Mesodermal cell (in vitro differentiated cells): ENCODE data around the gene DNAJB1.

ENCODE experiments used
- H3K27ac ChIP-seq: 2 replicates; pipeline ENCODE4 v1.7.0; 2013; ENCODE audit warnings: mild to moderate bottlenecking, low read depth, low read length, moderate library complexity; ENCODE audit not compliant: severe bottlenecking
- H3K36me3 ChIP-seq: 2 replicates; pipeline ENCODE4 v1.7.1; 2013; ENCODE audit warnings: mild to moderate bottlenecking, low read length, moderate library complexity; ENCODE audit not compliant: control insufficient read depth, insufficient read depth
- H3K4me1 ChIP-seq: one replicate; pipeline ENCODE4 v1.7.1; 2013; ENCODE audit warnings: mild to moderate bottlenecking, low read length; ENCODE audit not compliant: insufficient read depth, control insufficient read depth, poor library complexity, severe bottlenecking
- H3K4me3 ChIP-seq: 2 replicates; pipeline ENCODE4 v1.7.0; 2013; ENCODE audit warnings: low read length, control low read depth, mild to moderate bottlenecking; ENCODE audit not compliant: insufficient read depth, poor library complexity, severe bottlenecking; ENCODE audit errors: extremely low read depth
- H3K9me3 ChIP-seq: 2 replicates; pipeline ENCODE4 v1.7.1; 2013; ENCODE audit warnings: mild to moderate bottlenecking, low read length, moderate library complexity; ENCODE audit not compliant: control insufficient read depth
- WGBS, 2 experiments: methylation state at CpG; one replicate each; pipeline ENCODE4 v1.1.5; 2013; ENCODE audit warnings: missing lambda C conversion rate in 2 of 2; ENCODE audit not compliant: insufficient coverage in 2 of 2; 5-methylcytosine and 5-hydroxymethylcytosine counted together

Gene DNAJB1

GRCh38 chr19:14494910-14495671 lies 23.1 kb downstream of the DNAJB1 start:
- Histone ChIP-seq H3K27ac (peak overlapping the region; percentile 64), H3K4me3 (peak overlapping the region; percentile 80), H3K36me3 (peaks cover 21% of the 10 kb centered on the region), H3K9me3 (no peaks in the 10 kb centered on the region), H3K4me1 (peaks cover 7% of the 10 kb centered on the region)
- WGBS, 2 experiments: 40 to 50% methylated on average over 9 to 13 of the region's 14 CpGs

GRCh38 chr19:14494411-14494810 lies 23.8 kb downstream of the DNAJB1 start:
- Histone ChIP-seq H3K36me3 (peaks cover 27% of the 10 kb centered on the region), H3K4me3 (no peak overlapping the region), H3K4me1 (peaks cover 7% of the 10 kb centered on the region), H3K27ac (no peak overlapping the region), H3K9me3 (no peaks in the 10 kb centered on the region)
- 100% methylated on average over 2 to 3 of the region's 4 CpGs for WGBS, 2 experiments

GRCh38 chr19:14492756-14493337 lies 25.4 kb downstream of the DNAJB1 start:
- Histone ChIP-seq H3K27ac (no peak overlapping the region), H3K36me3 (peaks cover 38% of the 10 kb centered on the region), H3K4me3 (no peak overlapping the region), H3K9me3 (no peaks in the 10 kb centered on the region), H3K4me1 (peaks cover 7% of the 10 kb centered on the region)
- WGBS, 2 experiments: 97 to 100% methylated on average over 3 to 5 of the region's 5 CpGs

GRCh38 chr19:14487370-14488125 lies 30.6 kb downstream of the DNAJB1 start:
- H3K36me3 ChIP-seq: peaks cover 70% of the 10 kb centered on the region
- no peak overlapping the region for H3K27ac ChIP-seq
- 95% methylated on average over 12 to 13 of the region's 16 CpGs for WGBS, 2 experiments
- H3K9me3 ChIP-seq: no peaks in the 10 kb centered on the region
- no peaks in the 10 kb centered on the region for H3K4me1 ChIP-seq
- no peak overlapping the region for H3K4me3 ChIP-seq

GRCh38 chr19:14482172-14482941 lies 35.8 kb downstream of the DNAJB1 start:
- H3K27ac ChIP-seq: no peak overlapping the region
- no peaks in the 10 kb centered on the region for H3K9me3 ChIP-seq
- H3K36me3 ChIP-seq: peaks cover 74% of the 10 kb centered on the region
- H3K4me1 ChIP-seq: peaks cover 5% of the 10 kb centered on the region
- H3K4me3 ChIP-seq: no peak overlapping the region
- WGBS, 2 experiments: 95% methylated on average over 15 to 16 of the region's 18 CpGs

- peaks cover 64% of the 10 kb centered on the region for H3K36me3 ChIP-seq
- no peak overlapping the region for H3K27ac ChIP-seq
- no peak overlapping the region for H3K4me3 ChIP-seq
- H3K4me1 ChIP-seq: peaks cover 19% of the 10 kb centered on the region
- no peaks in the 10 kb centered on the region for H3K9me3 ChIP-seq
- 89% methylated on average over 1 to 3 of the region's 5 CpGs for WGBS, 2 experiments
Measured at GRCh38 chr19:14480700-14481079, 37.5 kb downstream of the DNAJB1 start.

GRCh38 chr19:14479975-14480699 lies 38.1 kb downstream of the DNAJB1 start:
- Histone ChIP-seq H3K36me3 (peaks cover 61% of the 10 kb centered on the region), H3K4me1 (peaks cover 24% of the 10 kb centered on the region), H3K27ac (no peak overlapping the region), H3K9me3 (no peaks in the 10 kb centered on the region), H3K4me3 (no peak overlapping the region)
- 63 to 73% methylated on average over 33 to 39 of the region's 43 CpGs for WGBS, 2 experiments

- H3K4me1 ChIP-seq: peaks cover 29% of the 10 kb centered on the region
Measured at GRCh38 chr19:14479309-14479974, 38.8 kb downstream of the DNAJB1 start.

GRCh38 chr19:14478113-14478545 lies 40.1 kb downstream of the DNAJB1 start:
- Histone ChIP-seq H3K4me1 (peaks cover 29% of the 10 kb centered on the region), H3K27ac (no peak overlapping the region), H3K36me3 (peaks cover 45% of the 10 kb centered on the region), H3K9me3 (no peaks in the 10 kb centered on the region), H3K4me3 (no peak overlapping the region)
- 96 to 97% methylated on average over 16 to 18 of the region's 24 CpGs for WGBS, 2 experiments

More at GRCh38 chr19:14479309-14479974, 38.8 kb downstream of the DNAJB1 start:
- H3K27ac ChIP-seq: no peak overlapping the region
- H3K36me3 ChIP-seq: peaks cover 55% of the 10 kb centered on the region
- H3K4me3 ChIP-seq: no peak overlapping the region
- WGBS, 2 experiments: 83 to 90% methylated on average over 4 to 6 of the region's 14 CpGs
- H3K9me3 ChIP-seq: no peaks in the 10 kb centered on the region
